Activated CD4-positive, alpha-beta memory T cell treated with anti-CD3 and anti-CD28 coated beads for 36 hours (primary cell): Measurements from ENCODE around the gene DNAL1. TPM values are rescaled to one million over a fixed set of nuclear protein-coding genes. Genes with fewer than 3 reads are reported as not detected.

Experiments used
- CTCF ChIA-PET: fragments of 350-600 bp; sonication (Branson Sonifier 250); formaldehyde crosslinking; loops from one replicate; lab custom pipeline; 2021; ENCODE audit warnings: antibody characterized with exemption, inconsistent platforms; lab: Charles Lee
- POLR2A ChIA-PET: fragments of 350-600 bp; sonication (Branson Sonifier 250); formaldehyde crosslinking; loops from one replicate; lab custom pipeline; 2021; ENCODE audit warnings: antibody characterized with exemption; lab: Charles Lee
- DNase-seq: peaks from one replicate; pipeline ENCODE4 v3.0.0-alpha.2; 2020
- H3K27ac Mint-ChIP-seq: one replicate; pipeline ENCODE4 v1.8.0; 2021; ENCODE audit warnings: mixed read lengths
- H3K27me3 Mint-ChIP-seq: one replicate; pipeline ENCODE4 v1.8.0; 2021; ENCODE audit warnings: mixed read lengths
- H3K36me3 Mint-ChIP-seq: one replicate; pipeline ENCODE4 v1.8.0; 2021; ENCODE audit warnings: mixed read lengths
- H3K4me1 Mint-ChIP-seq: one replicate; pipeline ENCODE4 v1.8.0; 2021; ENCODE audit warnings: low read depth, mixed read lengths
- H3K4me3 Mint-ChIP-seq: one replicate; pipeline ENCODE4 v1.8.0; 2021; ENCODE audit warnings: mild to moderate bottlenecking, mixed read lengths
- H3K9me3 Mint-ChIP-seq: one replicate; pipeline ENCODE4 v1.8.0; 2021; ENCODE audit warnings: mixed read lengths
- intact Hi-C: fragments of 100-400 bp; cut with micrococcal nuclease; formaldehyde crosslinking; loops from one replicate; pipeline ENCODE4 v1.15.1; 2023
- total RNA-seq, 2 experiments: library from RNA; stranded (reverse); gene quantifications; one replicate each; pipeline ENCODE4 v1.2.3, GENCODE V29; 2021

Gene DNAL1, protein sequence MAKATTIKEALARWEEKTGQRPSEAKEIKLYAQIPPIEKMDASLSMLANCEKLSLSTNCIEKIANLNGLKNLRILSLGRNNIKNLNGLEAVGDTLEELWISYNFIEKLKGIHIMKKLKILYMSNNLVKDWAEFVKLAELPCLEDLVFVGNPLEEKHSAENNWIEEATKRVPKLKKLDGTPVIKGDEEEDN
- total RNA-seq = 1 to 10 TPM; 4.1 to 6.2 TPM

GRCh38 chr14:73644531-73645247, at the start of gene DNAL1:
Gene DNAL1, plus strand, starts transcription at chr14:73644986. Its CDS starts 54 bp downstream, at chr14:73645040.
- H3K27ac Mint-ChIP-seq = peak within 1 kb of the TSS; percentile 74
- ChIA-PET CTCF (interaction anchor here (0.5 to 0.8 kb wide), 2 partner anchors 116 to 136 kb away, joined by 3 to 4 read pairs; no protein-coding TSS in a partner anchor), POLR2A (interaction anchor here (0.9 to 1.3 kb wide), 5 partner anchors 32 to 507 kb away, joined by 3 to 6 read pairs (median 3); partner anchors contain the start of gene RIOX1)
- H3K4me1 Mint-ChIP-seq = peaks cover 15% of the 10 kb centered on the region
- no peaks in the 10 kb centered on the region for H3K27me3 Mint-ChIP-seq
- peak within 1 kb of the TSS; percentile 93 for H3K4me3 Mint-ChIP-seq
- intact Hi-C loops = loop anchor here (1.0 kb wide), 1 partner anchor 68 kb away; no protein-coding TSS in a partner anchor
- H3K36me3 Mint-ChIP-seq = peaks cover 2% of the 10 kb centered on the region
- no peaks in the 10 kb centered on the region for H3K9me3 Mint-ChIP-seq
- DNase-seq = peak; percentile 95

DNA sequence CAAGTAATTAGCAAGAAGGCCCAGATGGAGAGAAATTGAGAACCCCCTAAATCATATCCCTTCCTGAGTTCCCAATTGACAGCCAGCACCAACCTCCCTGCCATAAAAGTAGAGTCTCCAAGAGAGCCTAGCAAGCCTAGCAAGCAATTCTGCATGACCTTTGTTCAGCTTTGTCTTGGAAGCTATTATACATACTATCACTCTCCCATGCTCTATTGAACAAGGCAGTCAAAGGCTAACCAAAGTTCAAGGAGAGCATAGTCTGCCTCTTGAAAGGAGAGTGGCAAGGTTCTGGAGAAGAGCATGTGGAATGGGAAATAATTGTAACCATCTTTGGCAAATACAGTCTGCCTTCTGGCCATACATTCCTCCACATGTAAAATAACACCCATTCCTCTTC, 45.3 kb upstream of the DNAL1 start:
- no peaks in the 10 kb centered on the region for H3K4me1 Mint-ChIP-seq
- POLR2A ChIA-PET = no interaction called here
- H3K9me3 Mint-ChIP-seq = no peaks in the 10 kb centered on the region
- no peak for DNase-seq
- no peak overlapping the region for H3K4me3 Mint-ChIP-seq
- intact Hi-C loops = no loop called here
- CTCF ChIA-PET = interaction anchor here (1.1 kb wide), 1 partner anchor 89 kb away, joined by 3 read pairs; no protein-coding TSS in a partner anchor
- no peaks in the 10 kb centered on the region for H3K27me3 Mint-ChIP-seq
- H3K36me3 Mint-ChIP-seq = peaks cover 7% of the 10 kb centered on the region
- no peak overlapping the region for H3K27ac Mint-ChIP-seq

DNA sequence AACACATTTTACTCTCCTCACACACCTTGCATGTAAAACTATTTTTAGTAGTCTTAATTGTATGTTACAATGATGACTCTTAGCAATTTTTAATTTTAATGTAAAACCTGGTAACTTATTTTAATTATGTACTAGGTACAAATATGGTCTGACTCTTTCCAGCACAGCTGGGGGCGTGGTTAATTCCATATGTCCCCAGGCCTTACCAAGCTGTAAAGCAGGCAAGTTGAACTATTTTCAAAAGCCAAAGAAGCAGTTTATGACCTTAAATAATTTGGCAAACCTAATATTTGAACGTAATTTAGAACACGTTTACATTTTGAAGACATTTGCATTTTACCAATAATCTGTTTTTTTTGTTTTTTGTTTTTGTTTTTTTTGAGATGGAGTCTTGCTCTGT, 41.8 kb upstream of the DNAL1 start:
- POLR2A ChIA-PET = no interaction called here
- Mint-ChIP-seq H3K27me3 (peaks cover 7% of the 10 kb centered on the region), H3K4me3 (no peak overlapping the region), H3K36me3 (no peaks in the 10 kb centered on the region), H3K9me3 (peaks cover 3% of the 10 kb centered on the region), H3K4me1 (peaks cover 4% of the 10 kb centered on the region), H3K27ac (no peak overlapping the region)
- DNase-seq = no peak
- CTCF ChIA-PET = no interaction called here
- intact Hi-C loops = no loop called here

DNA sequence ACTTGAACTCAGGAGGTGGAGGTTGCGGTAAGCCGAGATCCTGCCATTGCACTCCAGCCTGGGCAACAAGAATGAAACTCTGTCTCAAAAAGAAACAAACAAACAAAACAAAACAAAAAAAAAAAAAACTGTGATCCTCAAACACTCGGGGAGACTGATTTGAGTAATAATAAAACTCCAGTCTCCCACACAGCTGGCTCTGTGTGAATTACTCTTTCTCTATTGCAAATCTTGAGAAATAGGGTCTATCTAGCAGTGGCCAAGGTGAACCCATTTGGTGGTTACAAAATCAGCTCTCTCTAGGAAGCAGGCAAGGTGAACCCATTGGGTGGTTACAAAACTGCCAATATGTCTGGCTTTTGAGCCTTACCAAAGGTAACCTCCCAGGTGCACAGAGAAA, 38.5 kb upstream of the DNAL1 start:
- ChIA-PET POLR2A (no interaction called here), CTCF (interaction anchor here (0.7 to 1.3 kb wide), 2 partner anchors 98 to 413 kb away, joined by 3 to 5 read pairs; no protein-coding TSS in a partner anchor)
- no peaks in the 10 kb centered on the region for H3K36me3 Mint-ChIP-seq
- no peak overlapping the region for H3K27ac Mint-ChIP-seq
- peaks cover 3% of the 10 kb centered on the region for H3K9me3 Mint-ChIP-seq
- H3K27me3 Mint-ChIP-seq = peaks cover 7% of the 10 kb centered on the region
- DNase-seq = no peak
- no peak overlapping the region for H3K4me3 Mint-ChIP-seq
- intact Hi-C loops = no loop called here
- H3K4me1 Mint-ChIP-seq = peaks cover 4% of the 10 kb centered on the region

DNA sequence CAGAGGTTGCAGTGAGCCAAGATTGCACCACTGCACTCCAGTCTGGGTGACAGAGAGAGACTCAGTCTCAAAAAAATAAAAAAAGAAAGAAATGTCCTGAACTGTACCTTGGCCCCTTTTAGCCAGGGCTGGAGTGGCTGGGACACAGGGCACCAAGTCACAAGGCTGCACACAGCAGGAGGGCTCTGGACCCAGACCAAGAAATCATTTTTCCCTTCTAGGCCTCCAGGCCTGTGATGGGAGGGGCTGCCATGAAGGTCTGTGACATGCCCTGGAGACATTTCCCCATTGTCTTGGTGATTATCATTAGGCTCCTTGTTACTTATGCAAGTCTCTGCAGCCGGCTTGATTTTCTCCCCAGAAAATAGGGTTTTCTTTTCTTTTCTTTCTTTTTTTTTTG, 37.5 kb upstream of the DNAL1 start:
- Mint-ChIP-seq H3K27me3 (peaks cover 7% of the 10 kb centered on the region), H3K9me3 (peaks cover 3% of the 10 kb centered on the region), H3K27ac (no peak overlapping the region), H3K36me3 (no peaks in the 10 kb centered on the region), H3K4me3 (no peak overlapping the region), H3K4me1 (peaks cover 7% of the 10 kb centered on the region)
- CTCF ChIA-PET = no interaction called here
- DNase-seq = no peak
- intact Hi-C loops = no loop called here
- POLR2A ChIA-PET = no interaction called here

DNA sequence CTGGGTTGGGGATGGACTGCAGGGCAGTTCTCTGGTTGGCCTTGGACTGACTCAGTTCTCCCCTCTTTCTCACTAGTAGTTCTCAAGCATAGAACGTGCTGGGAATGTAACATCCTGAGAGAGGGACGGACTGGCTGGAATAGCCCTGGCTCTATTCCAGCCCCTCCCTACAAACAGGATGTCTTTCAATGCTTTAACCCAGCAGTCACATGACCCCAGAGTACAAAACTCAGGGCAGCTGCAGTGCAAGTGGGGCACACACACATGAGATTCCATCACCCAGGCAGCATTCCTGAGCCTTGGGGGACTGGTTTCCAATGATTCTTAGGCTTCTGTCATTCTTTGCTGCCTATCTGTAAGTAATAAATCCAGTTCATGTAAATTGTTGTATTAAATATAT, 34.1 kb upstream of the DNAL1 start:
- Mint-ChIP-seq H3K4me3 (no peak overlapping the region), H3K36me3 (no peaks in the 10 kb centered on the region), H3K4me1 (peaks cover 8% of the 10 kb centered on the region), H3K27ac (no peak overlapping the region), H3K9me3 (no peaks in the 10 kb centered on the region), H3K27me3 (peaks cover 4% of the 10 kb centered on the region)
- ChIA-PET POLR2A (no interaction called here), CTCF (no interaction called here)
- DNase-seq = no peak
- intact Hi-C loops = no loop called here

GRCh38 chr14:73612339-73613045, 32.3 kb upstream of the DNAL1 start, which contains the start of gene ACOT6:
Gene ACOT6, plus strand, starts transcription at chr14:73612517. Its CDS starts 55 bp downstream, at chr14:73612572.
- Mint-ChIP-seq H3K27me3 (peaks cover 1% of the 10 kb centered on the region), H3K4me3 (peak within 1 kb of the TSS; percentile 71), H3K4me1 (peaks cover 3% of the 10 kb centered on the region), H3K36me3 (no peaks in the 10 kb centered on the region), H3K9me3 (no peaks in the 10 kb centered on the region), H3K27ac (no peak within 1 kb of the TSS)
- ChIA-PET POLR2A (interaction anchor here (0.6 to 1.5 kb wide), 7 partner anchors 32 to 472 kb away, joined by 3 to 7 read pairs (median 3); partner anchors contain the start of genes ACOT2, ALDH6A1, DNAL1 and LIN52), CTCF (interaction anchor here (0.7 to 2.2 kb wide), 8 partner anchors 15 to 255 kb away, joined by 3 to 10 read pairs (median 4); partner anchors contain the start of gene ACOT4)
- intact Hi-C loops = no loop called here
- DNase-seq = peak; percentile 72

DNA sequence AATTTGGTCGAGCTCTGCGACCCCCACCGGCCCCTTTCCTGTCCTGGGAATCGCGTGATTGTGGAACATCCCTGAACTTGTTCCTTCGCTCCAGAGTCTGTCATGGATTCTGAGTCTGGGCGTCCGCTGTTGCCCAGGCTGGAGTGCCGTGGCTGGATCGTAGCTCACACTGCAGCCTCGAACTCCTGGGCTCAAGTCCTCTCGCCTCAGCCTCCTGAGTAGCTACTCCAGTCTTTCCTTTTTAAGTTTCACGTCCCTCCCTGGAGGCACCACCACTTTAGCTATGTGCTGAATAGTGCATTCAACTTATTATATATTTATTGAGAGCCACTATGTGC, 31.8 kb upstream of the DNAL1 start:
- peak overlapping the region; percentile 70 for H3K4me3 Mint-ChIP-seq
- intact Hi-C loops = no loop called here
- H3K27me3 Mint-ChIP-seq = peaks cover 1% of the 10 kb centered on the region
- DNase-seq = no peak
- ChIA-PET POLR2A (interaction anchor here (0.6 to 1.5 kb wide), 6 partner anchors 32 to 471 kb away, joined by 3 to 7 read pairs (median 3); partner anchors contain the start of genes ACOT2, ALDH6A1, DNAL1 and LIN52), CTCF (interaction anchor here (1.0 to 2.2 kb wide), 7 partner anchors 14 to 255 kb away, joined by 3 to 10 read pairs (median 5); partner anchors contain the start of gene ACOT4)
- H3K4me1 Mint-ChIP-seq = peaks cover 3% of the 10 kb centered on the region
- H3K9me3 Mint-ChIP-seq = no peaks in the 10 kb centered on the region
- no peaks in the 10 kb centered on the region for H3K36me3 Mint-ChIP-seq
- no peak overlapping the region for H3K27ac Mint-ChIP-seq

GRCh38 chr14:73613419-73613963, 31.3 kb upstream of the DNAL1 start:
- peaks cover 1% of the 10 kb centered on the region for H3K27me3 Mint-ChIP-seq
- POLR2A ChIA-PET = interaction anchor here (0.6 to 1.5 kb wide), 5 partner anchors 31 to 471 kb away, joined by 3 to 7 read pairs (median 3); partner anchors contain the start of genes ALDH6A1, DNAL1, LIN52 and RIOX1
- H3K27ac Mint-ChIP-seq = no peak overlapping the region
- intact Hi-C loops = no loop called here
- no peaks in the 10 kb centered on the region for H3K36me3 Mint-ChIP-seq
- peaks cover 3% of the 10 kb centered on the region for H3K4me1 Mint-ChIP-seq
- CTCF ChIA-PET = interaction anchor here (1.2 to 2.2 kb wide), 4 partner anchors 20 to 105 kb away, joined by 3 to 10 read pairs (median 7); partner anchors contain the start of gene ACOT4
- DNase-seq = no peak
- no peaks in the 10 kb centered on the region for H3K9me3 Mint-ChIP-seq
- peak overlapping the region; percentile 70 for H3K4me3 Mint-ChIP-seq

GRCh38 chr14:73616831-73617230, 28.0 kb upstream of the DNAL1 start:
- Mint-ChIP-seq H3K27me3 (peaks cover 1% of the 10 kb centered on the region), H3K4me1 (peaks cover 3% of the 10 kb centered on the region), H3K9me3 (no peaks in the 10 kb centered on the region), H3K4me3 (no peak overlapping the region), H3K36me3 (no peaks in the 10 kb centered on the region), H3K27ac (no peak overlapping the region)
- DNase-seq = no peak
- intact Hi-C loops = no loop called here
- POLR2A ChIA-PET = no interaction called here
- CTCF ChIA-PET = interaction anchor here (0.6 kb wide), 1 partner anchor 163 kb away, joined by 3 read pairs; no protein-coding TSS in a partner anchor

DNA sequence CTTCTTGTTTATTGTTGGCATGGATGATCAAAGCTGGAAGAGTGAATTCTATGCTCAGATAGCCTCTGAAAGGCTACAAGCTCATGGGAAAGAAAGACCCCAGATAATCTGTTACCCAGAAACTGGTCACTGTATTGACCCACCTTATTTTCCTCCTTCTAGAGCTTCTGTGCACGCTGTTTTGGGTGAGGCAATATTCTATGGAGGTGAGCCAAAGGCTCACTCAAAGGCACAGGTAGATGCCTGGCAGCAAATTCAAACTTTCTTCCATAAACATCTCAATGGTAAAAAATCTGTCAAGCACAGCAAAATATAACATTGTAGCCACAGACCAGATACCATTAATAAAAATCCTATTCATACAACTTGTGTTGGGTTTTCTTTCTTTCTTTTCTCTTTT, 25.3 kb upstream of the DNAL1 start:
- H3K4me1 Mint-ChIP-seq = no peaks in the 10 kb centered on the region
- H3K27me3 Mint-ChIP-seq = no peaks in the 10 kb centered on the region
- intact Hi-C loops = no loop called here
- H3K4me3 Mint-ChIP-seq = no peak overlapping the region
- H3K9me3 Mint-ChIP-seq = no peaks in the 10 kb centered on the region
- ChIA-PET POLR2A (interaction anchor here (1.3 kb wide), 1 partner anchor 51 kb away, joined by 3 read pairs; the partner anchor contains the start of gene ACOT2), CTCF (interaction anchor here (1.3 kb wide), 1 partner anchor 31 kb away, joined by 3 read pairs; no protein-coding TSS in a partner anchor)
- no peak overlapping the region for H3K27ac Mint-ChIP-seq
- no peak for DNase-seq
- H3K36me3 Mint-ChIP-seq = no peaks in the 10 kb centered on the region
